ENCODE data around the gene TTLL6. TPM values are rescaled to one million over a fixed set of nuclear protein-coding genes. Genes with fewer than 3 reads are reported as not detected.

The TTLL6 gene
- total and polyA plus RNA-seq, 4 donors = 0.02 to 0.08 TPM; not detected in 2

DNA sequence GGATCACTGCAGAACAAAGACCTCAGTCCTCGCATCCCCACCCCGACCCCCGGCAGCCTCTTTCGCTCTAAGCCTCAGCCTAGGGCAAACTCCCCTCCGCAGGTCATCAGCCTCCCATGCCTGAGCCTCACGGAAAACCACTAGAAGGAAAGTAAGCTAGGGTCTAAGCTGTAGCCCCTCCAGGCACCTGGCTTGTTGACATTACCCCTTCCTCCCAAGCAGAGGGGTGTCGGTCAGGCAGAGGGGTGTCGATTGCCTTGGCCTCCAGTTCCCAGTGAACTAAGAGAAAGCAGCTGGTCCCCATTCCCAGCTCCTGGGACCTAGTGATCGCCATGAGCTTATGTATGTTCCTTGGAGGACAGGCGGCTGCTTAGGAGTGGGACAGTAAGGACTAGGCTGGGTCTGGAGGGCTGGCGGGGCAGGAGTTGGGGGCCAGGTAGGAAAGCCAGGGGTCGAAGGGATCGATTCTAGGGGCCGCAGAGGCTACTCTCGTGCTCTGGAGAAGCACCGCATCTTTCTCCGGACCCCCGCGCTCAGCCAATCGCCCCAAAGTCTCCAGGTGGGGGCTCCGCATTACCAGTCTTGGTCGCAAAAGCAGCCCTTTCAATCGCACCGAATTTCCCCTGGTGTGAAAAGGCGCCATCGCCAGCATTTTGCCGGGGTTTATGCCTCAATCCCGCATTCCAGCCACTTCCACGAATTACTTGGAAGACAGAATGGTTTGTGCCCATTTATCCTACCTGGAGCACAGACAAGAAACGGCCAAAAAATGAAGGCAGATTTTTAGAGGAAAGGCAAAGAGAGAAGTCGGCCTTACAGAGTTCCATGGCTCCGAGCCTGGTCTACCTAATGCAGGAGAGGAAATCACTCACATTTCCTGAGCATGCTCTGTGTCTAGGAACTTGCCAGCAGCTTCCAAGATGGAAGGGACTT is 67.1 kb downstream of the TTLL6 start:
- no peak for TF ChIP-seq RXRA (IDR thresholded peaks at IDR 0.05)
- TF ChIP-seq HNF4G (IDR thresholded peaks at IDR 0.05) = no peak
- no peak for TF ChIP-seq YY1 (IDR thresholded peaks at IDR 0.05)
- no peak for TF ChIP-seq RAD21 (IDR thresholded peaks at IDR 0.05)
- 12% methylated on average over 32 of the region's 32 CpGs for WGBS
- peaks cover 11 to 64% (median 30%) of the 10 kb centered on the region in 4 donors for H3K27me3 ChIP-seq (ENCODE audit: control insufficient read depth in 4 of 4, insufficient read depth in 4 of 4, low read length in 3 of 4)
- no peak overlapping the region for H3K27ac ChIP-seq (ENCODE audit: low read depth in 1 of 2, low read length in 2 of 2)
- H3K36me3 ChIP-seq (ENCODE audit: control insufficient read depth in 4 of 4, insufficient read depth in 3 of 4, low read depth in 1 of 4, low read length in 3 of 4) = no peaks in the 10 kb centered on the region
- H3K9me3 ChIP-seq (ENCODE audit: control insufficient read depth in 4 of 4, low read length in 3 of 4) = no peaks in the 10 kb centered on the region
- DNase-seq (ENCODE audit: low spot score) = no peak
- no peak overlapping the region for H3K4me3 ChIP-seq (ENCODE audit: low read depth in 1 of 3, low read length in 3 of 3)
- peaks cover 0 to 7% (median 2%) of the 10 kb centered on the region in 4 donors for H3K4me1 ChIP-seq (ENCODE audit: control insufficient read depth in 4 of 4, insufficient read depth in 4 of 4, low read length in 3 of 4)
- no peak overlapping the region for H3K9ac ChIP-seq (ENCODE audit: low read depth in 1 of 2, low read length in 2 of 2)

DNA sequence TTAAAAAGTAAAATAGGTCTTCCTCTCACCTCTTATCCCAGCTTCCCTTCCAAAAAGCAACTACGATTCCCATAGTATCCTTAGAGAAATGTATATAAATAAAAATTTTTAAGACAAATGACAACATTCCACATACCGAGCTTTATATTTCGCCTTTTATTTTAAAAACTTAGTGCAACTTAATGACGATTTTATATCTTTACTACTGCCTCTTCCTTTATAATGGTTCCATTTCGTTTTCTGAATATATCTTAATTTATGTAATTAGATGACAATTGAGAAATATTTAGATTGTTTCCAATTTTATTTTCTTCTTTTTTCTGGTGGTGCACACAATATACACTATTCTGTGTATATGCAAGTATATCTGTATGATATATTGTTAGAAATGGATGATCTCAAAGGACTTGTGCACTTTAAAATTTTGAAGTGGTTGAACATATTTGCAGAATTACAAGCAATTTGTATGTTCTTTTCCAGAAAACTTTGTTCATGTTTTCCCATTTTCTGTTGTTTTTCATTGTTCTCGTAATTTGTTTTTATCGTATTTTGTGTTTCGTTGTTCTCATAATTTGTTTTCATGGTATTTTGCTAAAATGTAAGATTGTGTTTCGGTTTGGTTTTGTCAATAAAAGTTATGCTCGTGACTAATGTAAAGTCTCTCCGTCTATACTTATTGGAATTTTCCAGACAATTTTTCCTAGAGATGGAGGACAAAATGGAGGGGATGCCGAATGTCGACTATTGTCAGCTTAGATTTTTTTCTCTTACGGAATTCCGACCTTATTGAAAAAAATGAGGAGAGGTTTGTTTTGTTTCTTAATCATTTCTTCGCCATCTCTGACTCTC is 68.1 kb downstream of the TTLL6 start:
- DNase-seq (ENCODE audit: low spot score) = no peak
- 23% methylated on average over 16 of the region's 16 CpGs for WGBS
- Histone ChIP-seq H3K4me1 (ENCODE audit: control insufficient read depth in 4 of 4, insufficient read depth in 4 of 4, low read length in 3 of 4) (peaks cover 0 to 5% (median 1%) of the 10 kb centered on the region in 4 donors), H3K27ac (ENCODE audit: low read depth in 1 of 2, low read length in 2 of 2) (no peak overlapping the region), H3K36me3 (ENCODE audit: control insufficient read depth in 4 of 4, insufficient read depth in 3 of 4, low read depth in 1 of 4, low read length in 3 of 4) (no peaks in the 10 kb centered on the region), H3K9ac (ENCODE audit: low read depth in 1 of 2, low read length in 2 of 2) (no peak overlapping the region), H3K27me3 (ENCODE audit: control insufficient read depth in 4 of 4, insufficient read depth in 4 of 4, low read length in 3 of 4) (peaks cover 10 to 56% (median 32%) of the 10 kb centered on the region in 4 donors), H3K9me3 (ENCODE audit: control insufficient read depth in 4 of 4, low read length in 3 of 4) (no peaks in the 10 kb centered on the region), H3K4me3 (ENCODE audit: low read depth in 1 of 3, low read length in 3 of 3) (no peak overlapping the region)
- TF ChIP-seq HNF4A (conservative IDR thresholded peaks at IDR 0.05) = no peak
- no peak for TF ChIP-seq NR2F2 (IDR thresholded peaks at IDR 0.05)
- TF ChIP-seq JUND (IDR thresholded peaks at IDR 0.05) = no peak
- TF ChIP-seq TAF1 (conservative IDR thresholded peaks at IDR 0.05) = no peak
- TF ChIP-seq, protein P1, sequence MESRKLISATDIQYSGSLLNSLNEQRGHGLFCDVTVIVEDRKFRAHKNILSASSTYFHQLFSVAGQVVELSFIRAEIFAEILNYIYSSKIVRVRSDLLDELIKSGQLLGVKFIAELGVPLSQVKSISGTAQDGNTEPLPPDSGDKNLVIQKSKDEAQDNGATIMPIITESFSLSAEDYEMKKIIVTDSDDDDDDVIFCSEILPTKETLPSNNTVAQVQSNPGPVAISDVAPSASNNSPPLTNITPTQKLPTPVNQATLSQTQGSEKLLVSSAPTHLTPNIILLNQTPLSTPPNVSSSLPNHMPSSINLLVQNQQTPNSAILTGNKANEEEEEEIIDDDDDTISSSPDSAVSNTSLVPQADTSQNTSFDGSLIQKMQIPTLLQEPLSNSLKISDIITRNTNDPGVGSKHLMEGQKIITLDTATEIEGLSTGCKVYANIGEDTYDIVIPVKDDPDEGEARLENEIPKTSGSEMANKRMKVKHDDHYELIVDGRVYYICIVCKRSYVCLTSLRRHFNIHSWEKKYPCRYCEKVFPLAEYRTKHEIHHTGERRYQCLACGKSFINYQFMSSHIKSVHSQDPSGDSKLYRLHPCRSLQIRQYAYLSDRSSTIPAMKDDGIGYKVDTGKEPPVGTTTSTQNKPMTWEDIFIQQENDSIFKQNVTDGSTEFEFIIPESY (IDR thresholded peaks at IDR 0.05) = no peak
- TF ChIP-seq RXRA (IDR thresholded peaks at IDR 0.05) = no peak
- no peak for TF ChIP-seq FOXA1 (IDR thresholded peaks at IDR 0.05)
- TF ChIP-seq EGR1 (IDR thresholded peaks at IDR 0.05; ENCODE audit: low read depth in 2 of 2) = no peak
- TF ChIP-seq YY1 (IDR thresholded peaks at IDR 0.05) = no peak
- TF ChIP-seq, protein P2, sequence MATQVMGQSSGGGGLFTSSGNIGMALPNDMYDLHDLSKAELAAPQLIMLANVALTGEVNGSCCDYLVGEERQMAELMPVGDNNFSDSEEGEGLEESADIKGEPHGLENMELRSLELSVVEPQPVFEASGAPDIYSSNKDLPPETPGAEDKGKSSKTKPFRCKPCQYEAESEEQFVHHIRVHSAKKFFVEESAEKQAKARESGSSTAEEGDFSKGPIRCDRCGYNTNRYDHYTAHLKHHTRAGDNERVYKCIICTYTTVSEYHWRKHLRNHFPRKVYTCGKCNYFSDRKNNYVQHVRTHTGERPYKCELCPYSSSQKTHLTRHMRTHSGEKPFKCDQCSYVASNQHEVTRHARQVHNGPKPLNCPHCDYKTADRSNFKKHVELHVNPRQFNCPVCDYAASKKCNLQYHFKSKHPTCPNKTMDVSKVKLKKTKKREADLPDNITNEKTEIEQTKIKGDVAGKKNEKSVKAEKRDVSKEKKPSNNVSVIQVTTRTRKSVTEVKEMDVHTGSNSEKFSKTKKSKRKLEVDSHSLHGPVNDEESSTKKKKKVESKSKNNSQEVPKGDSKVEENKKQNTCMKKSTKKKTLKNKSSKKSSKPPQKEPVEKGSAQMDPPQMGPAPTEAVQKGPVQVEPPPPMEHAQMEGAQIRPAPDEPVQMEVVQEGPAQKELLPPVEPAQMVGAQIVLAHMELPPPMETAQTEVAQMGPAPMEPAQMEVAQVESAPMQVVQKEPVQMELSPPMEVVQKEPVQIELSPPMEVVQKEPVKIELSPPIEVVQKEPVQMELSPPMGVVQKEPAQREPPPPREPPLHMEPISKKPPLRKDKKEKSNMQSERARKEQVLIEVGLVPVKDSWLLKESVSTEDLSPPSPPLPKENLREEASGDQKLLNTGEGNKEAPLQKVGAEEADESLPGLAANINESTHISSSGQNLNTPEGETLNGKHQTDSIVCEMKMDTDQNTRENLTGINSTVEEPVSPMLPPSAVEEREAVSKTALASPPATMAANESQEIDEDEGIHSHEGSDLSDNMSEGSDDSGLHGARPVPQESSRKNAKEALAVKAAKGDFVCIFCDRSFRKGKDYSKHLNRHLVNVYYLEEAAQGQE (IDR thresholded peaks at IDR 0.05) = no peak
- TF ChIP-seq, protein P3, sequence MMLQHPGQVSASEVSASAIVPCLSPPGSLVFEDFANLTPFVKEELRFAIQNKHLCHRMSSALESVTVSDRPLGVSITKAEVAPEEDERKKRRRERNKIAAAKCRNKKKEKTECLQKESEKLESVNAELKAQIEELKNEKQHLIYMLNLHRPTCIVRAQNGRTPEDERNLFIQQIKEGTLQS (IDR thresholded peaks at IDR 0.05) = no peak
- TF ChIP-seq SP1 (IDR thresholded peaks at IDR 0.05) = no peak
- TF ChIP-seq RAD21 (IDR thresholded peaks at IDR 0.05) = no peak
- TF ChIP-seq GABPA (IDR thresholded peaks at IDR 0.05 in 1 of 2, conservative IDR thresholded peaks at IDR 0.05 in 1 of 2) = no peak
- TF ChIP-seq, protein P4, sequence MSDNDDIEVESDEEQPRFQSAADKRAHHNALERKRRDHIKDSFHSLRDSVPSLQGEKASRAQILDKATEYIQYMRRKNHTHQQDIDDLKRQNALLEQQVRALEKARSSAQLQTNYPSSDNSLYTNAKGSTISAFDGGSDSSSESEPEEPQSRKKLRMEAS (IDR thresholded peaks at IDR 0.05) = no peak
- no peak for TF ChIP-seq HNF4G (IDR thresholded peaks at IDR 0.05)
- TF ChIP-seq FOXA2 (IDR thresholded peaks at IDR 0.05) = no peak
- TF ChIP-seq, protein P5, sequence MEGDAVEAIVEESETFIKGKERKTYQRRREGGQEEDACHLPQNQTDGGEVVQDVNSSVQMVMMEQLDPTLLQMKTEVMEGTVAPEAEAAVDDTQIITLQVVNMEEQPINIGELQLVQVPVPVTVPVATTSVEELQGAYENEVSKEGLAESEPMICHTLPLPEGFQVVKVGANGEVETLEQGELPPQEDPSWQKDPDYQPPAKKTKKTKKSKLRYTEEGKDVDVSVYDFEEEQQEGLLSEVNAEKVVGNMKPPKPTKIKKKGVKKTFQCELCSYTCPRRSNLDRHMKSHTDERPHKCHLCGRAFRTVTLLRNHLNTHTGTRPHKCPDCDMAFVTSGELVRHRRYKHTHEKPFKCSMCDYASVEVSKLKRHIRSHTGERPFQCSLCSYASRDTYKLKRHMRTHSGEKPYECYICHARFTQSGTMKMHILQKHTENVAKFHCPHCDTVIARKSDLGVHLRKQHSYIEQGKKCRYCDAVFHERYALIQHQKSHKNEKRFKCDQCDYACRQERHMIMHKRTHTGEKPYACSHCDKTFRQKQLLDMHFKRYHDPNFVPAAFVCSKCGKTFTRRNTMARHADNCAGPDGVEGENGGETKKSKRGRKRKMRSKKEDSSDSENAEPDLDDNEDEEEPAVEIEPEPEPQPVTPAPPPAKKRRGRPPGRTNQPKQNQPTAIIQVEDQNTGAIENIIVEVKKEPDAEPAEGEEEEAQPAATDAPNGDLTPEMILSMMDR (IDR thresholded peaks at IDR 0.05; ENCODE audit: low read depth, low read length, missing input control) = no peak
